ENCODE measurements around the gene PLB1. TPM values are rescaled to one million over a fixed set of nuclear protein-coding genes. Genes with fewer than 3 reads are reported as not detected.
A peak's percentile ranks its signal among the peaks of the same experiment; 100 is the strongest.

Gene PLB1
- total RNA-seq, 2 experiments from 2014 or later = 1.3 to 1.6 TPM

- intact Hi-C loops (cut with DNase I, micrococcal nuclease) = loop anchor here in 1 of 2 experiments (5.0 kb wide), 1 partner anchor 41 kb away; no protein-coding TSS in a partner anchor
- Histone ChIP-seq H3K36me3 (ENCODE audit: insufficient read depth, low read length) (no peaks in the 10 kb centered on the region), H3K4me1 (ENCODE audit: insufficient read depth, low read length) (peaks cover 11% of the 10 kb centered on the region), H3K9me3 (ENCODE audit: control insufficient read depth in 1 of 2, insufficient read depth in 1 of 2, low read length in 2 of 2) (no peaks in the 10 kb centered on the region), H3K27ac (ENCODE audit: low read depth in 1 of 2, low read length in 2 of 2) (no peak overlapping the region), H3K4me3 (ENCODE audit: low read length) (no peak overlapping the region), H3K27me3 (ENCODE audit: control insufficient read depth in 1 of 2, insufficient read depth in 2 of 2, low read length in 2 of 2) (no peaks in the 10 kb centered on the region)
- Mint-ChIP-seq H3K4me3 (no peak overlapping the region), H3K27ac (no peak overlapping the region), H3K36me3 (ENCODE audit: low read depth) (no peaks in the 10 kb centered on the region), H3K27me3 (no peaks in the 10 kb centered on the region), H3K4me1 (ENCODE audit: low read depth) (no peaks in the 10 kb centered on the region), H3K9me3 (no peaks in the 10 kb centered on the region)
- ChIA-PET POLR2A (no interaction called here), CTCF (no interaction called here)
- peak in 3 of 14 experiments; percentile 21 to 59 (median 45) for DNase-seq
- no peak for ATAC-seq (ENCODE audit: poor library complexity)
- no peak for TF ChIP-seq CTCF (IDR thresholded peaks at IDR 0.05)
Observed at GRCh38 chr2:28447943-28448792, 47.7 kb upstream of the PLB1 start.

GRCh38 chr2:28448793-28449100 lies 47.1 kb upstream of the PLB1 start:
- H3K4me1 Mint-ChIP-seq (ENCODE audit: low read depth) = no peaks in the 10 kb centered on the region
- no peaks in the 10 kb centered on the region for H3K27me3 Mint-ChIP-seq
- H3K4me3 Mint-ChIP-seq = no peak overlapping the region
- H3K9me3 Mint-ChIP-seq = no peaks in the 10 kb centered on the region
- Histone ChIP-seq H3K9me3 (ENCODE audit: control insufficient read depth in 1 of 2, insufficient read depth in 1 of 2, low read length in 2 of 2) (no peaks in the 10 kb centered on the region), H3K27ac (ENCODE audit: low read depth in 1 of 2, low read length in 2 of 2) (no peak overlapping the region), H3K36me3 (ENCODE audit: insufficient read depth, low read length) (no peaks in the 10 kb centered on the region), H3K4me3 (ENCODE audit: low read length) (no peak overlapping the region), H3K27me3 (ENCODE audit: control insufficient read depth in 1 of 2, insufficient read depth in 2 of 2, low read length in 2 of 2) (no peaks in the 10 kb centered on the region), H3K4me1 (ENCODE audit: insufficient read depth, low read length) (peaks cover 11% of the 10 kb centered on the region)
- intact Hi-C loops (cut with DNase I, micrococcal nuclease) = loop anchor here in 1 of 2 experiments (5.0 kb wide), 1 partner anchor 41 kb away; no protein-coding TSS in a partner anchor
- no peak for DNase-seq
- ChIA-PET CTCF (no interaction called here), POLR2A (no interaction called here)
- no peak overlapping the region for H3K27ac Mint-ChIP-seq
- no peaks in the 10 kb centered on the region for H3K36me3 Mint-ChIP-seq (ENCODE audit: low read depth)
- ATAC-seq (ENCODE audit: poor library complexity) = no peak
- no peak for TF ChIP-seq CTCF (IDR thresholded peaks at IDR 0.05)

GRCh38 chr2:28449126-28449487 lies 46.8 kb upstream of the PLB1 start:
- intact Hi-C loops (cut with DNase I, micrococcal nuclease) = loop anchor here in 1 of 2 experiments (5.0 kb wide), 1 partner anchor 42 kb away; no protein-coding TSS in a partner anchor
- Mint-ChIP-seq H3K36me3 (ENCODE audit: low read depth) (no peaks in the 10 kb centered on the region), H3K9me3 (no peaks in the 10 kb centered on the region), H3K27ac (no peak overlapping the region), H3K4me3 (no peak overlapping the region), H3K4me1 (ENCODE audit: low read depth) (no peaks in the 10 kb centered on the region), H3K27me3 (no peaks in the 10 kb centered on the region)
- no peaks in the 10 kb centered on the region for H3K36me3 ChIP-seq (ENCODE audit: insufficient read depth, low read length)
- ChIA-PET POLR2A (interaction anchor here (0.9 kb wide), 1 partner anchor 56 kb away, joined by 3 read pairs; the partner anchor contains the start of gene FOSL2), CTCF (no interaction called here)
- H3K9me3 ChIP-seq (ENCODE audit: control insufficient read depth in 1 of 2, insufficient read depth in 1 of 2, low read length in 2 of 2) = no peaks in the 10 kb centered on the region
- peaks cover 11% of the 10 kb centered on the region for H3K4me1 ChIP-seq (ENCODE audit: insufficient read depth, low read length)
- H3K27me3 ChIP-seq (ENCODE audit: control insufficient read depth in 1 of 2, insufficient read depth in 2 of 2, low read length in 2 of 2) = no peaks in the 10 kb centered on the region
- no peak for DNase-seq
- no peak overlapping the region for H3K27ac ChIP-seq (ENCODE audit: low read depth in 1 of 2, low read length in 2 of 2)
- ATAC-seq (ENCODE audit: poor library complexity) = no peak
- H3K4me3 ChIP-seq (ENCODE audit: low read length) = no peak overlapping the region
- TF ChIP-seq CTCF (IDR thresholded peaks at IDR 0.05) = no peak

All from CD4-positive, alpha-beta T cell (primary cell).